B cell (primary cell): Measurements from ENCODE around the gene IQCH. TPM values are rescaled to one million over a fixed set of nuclear protein-coding genes. Genes with fewer than 3 reads are reported as not detected.
"Not testable (repeated sequence)": the region's sequence is repeated elsewhere in the genome, so short reads cannot be mapped to it uniquely, and the experiment has no call there.

Source experiments
- ATAC-seq: fragments of 200-7000 bp; cut with Tn5 transposase; one replicate; pipeline ENCODE4 v1.10.0; 2021; ENCODE audit warnings: low read depth, mild to moderate bottlenecking, moderate number of reproducible peaks, moderate library complexity
- CTCF ChIA-PET: fragments of 350-600 bp; sonication (Branson Sonifier 250); formaldehyde crosslinking; loops from one replicate; lab custom pipeline; 2021; ENCODE audit warnings: antibody characterized with exemption, inconsistent platforms; lab: Charles Lee
- POLR2A ChIA-PET: fragments of 350-600 bp; sonication (Branson Sonifier 250); formaldehyde crosslinking; loops from one replicate; lab custom pipeline; 2021; ENCODE audit warnings: antibody characterized with exemption; lab: Charles Lee
- DNase-seq: peaks from one replicate; pipeline ENCODE4 v3.0.0; 2013
- H2AFZ ChIP-seq: 2 replicates; pipeline ENCODE4 v1.6.1; 2012; ENCODE audit warnings: mild to moderate bottlenecking, low read depth, low read length; ENCODE audit not compliant: insufficient read depth, poor library complexity, severe bottlenecking
- H3K27ac ChIP-seq, 2 donors: 1 replicate in 1 of 2; 2 replicates in 1 of 2; pipeline ENCODE4 v1.5.1; 2012 to 2013; ENCODE audit warnings: low read length in 2 of 2, mild to moderate bottlenecking in 2 of 2, moderate library complexity in 1 of 2
- H3K27me3 ChIP-seq, 4 experiments: fragments of 200-600 bp in 1 of 4; sonication (generic) in 1 of 4; replicated peaks in 1 of 4; 1 replicate in 2 of 4; 2 replicates in 2 of 4; pipeline versions ENCODE4 v1.6.1 to v1.7.0; 2013 to 2016; ENCODE audit warnings: low read length in 3 of 4, mild to moderate bottlenecking in 2 of 4, mixed read lengths in 1 of 4, moderate library complexity in 1 of 4; ENCODE audit not compliant: insufficient read depth in 4 of 4, control insufficient read depth in 3 of 4; ENCODE audit errors: control extremely low read depth in 1 of 4
- H3K36me3 ChIP-seq, 2 experiments: replicated peaks in 1 of 2; 1 replicate in 1 of 2; 2 replicates in 1 of 2; pipeline versions ENCODE4 v1.6.1 to v1.7.1; 2013; ENCODE audit warnings: low read length in 1 of 2; ENCODE audit not compliant: insufficient read depth in 2 of 2, control insufficient read depth in 1 of 2; ENCODE audit errors: control extremely low read depth in 1 of 2, extremely low read depth in 1 of 2
- H3K4me1 ChIP-seq, 2 donors: fragments of 200-600 bp in 1 of 2; sonication (generic) in 1 of 2; 1 replicate in 1 of 2; 2 replicates in 1 of 2; pipeline versions ENCODE4 v1.5.1 to v1.6.1; 2013 to 2017; ENCODE audit warnings: low read length in 2 of 2; ENCODE audit not compliant: control insufficient read depth in 2 of 2, insufficient read depth in 2 of 2
- H3K4me2 ChIP-seq: replicated peaks from 2 replicates; pipeline ENCODE3; 2012; ENCODE audit warnings: mild to moderate bottlenecking, low read depth, low read length; ENCODE audit not compliant: poor library complexity, severe bottlenecking
- H3K4me3 ChIP-seq, 5 experiments: fragments of 200-600 bp in 1 of 5; sonication (generic) in 1 of 5; 1 replicate in 3 of 5; 2 replicates in 2 of 5; pipeline versions ENCODE4 v1.5.1 to v1.7.0; 2011 to 2016; ENCODE audit warnings: low read length in 4 of 5, mild to moderate bottlenecking in 4 of 5, low read depth in 2 of 5, control low read depth in 1 of 5, moderate library complexity in 1 of 5; ENCODE audit not compliant: insufficient read depth in 1 of 5; ENCODE audit errors: control extremely low read depth in 1 of 5, extremely low read depth in 1 of 5
- H3K79me2 ChIP-seq: fragments of 200-600 bp; sonication (generic); one replicate; pipeline ENCODE4 v1.6.0; 2016; ENCODE audit warnings: low read length; ENCODE audit not compliant: control insufficient read depth, insufficient read depth
- H3K9ac ChIP-seq: fragments of 200-600 bp; sonication (generic); 2 replicates; pipeline ENCODE4 v1.6.1; 2017; ENCODE audit warnings: mild to moderate bottlenecking, low read length, moderate library complexity
- H3K9me3 ChIP-seq, 3 donors: one replicate each; pipeline versions ENCODE4 v1.6.1 to v1.7.1; 2013; ENCODE audit warnings: low read length in 2 of 3; ENCODE audit not compliant: control insufficient read depth in 2 of 3, insufficient read depth in 1 of 3; ENCODE audit errors: control extremely low read depth in 1 of 3
- H4K20me1 ChIP-seq: 2 replicates; pipeline ENCODE4 v1.6.0; 2012; ENCODE audit warnings: mild to moderate bottlenecking, low read length; ENCODE audit not compliant: insufficient read depth, control insufficient read depth, poor library complexity, severe bottlenecking
- H3K27ac Mint-ChIP-seq: one replicate; pipeline ENCODE4 v1.8.0; 2021; ENCODE audit warnings: mixed read lengths
- H3K27me3 Mint-ChIP-seq: one replicate; pipeline ENCODE4 v1.8.0; 2021; ENCODE audit warnings: mixed read lengths
- H3K4me1 Mint-ChIP-seq: one replicate; pipeline ENCODE4 v1.8.0; 2021; ENCODE audit warnings: mixed read lengths
- H3K4me3 Mint-ChIP-seq: one replicate; pipeline ENCODE4 v1.8.0; 2021; ENCODE audit warnings: mixed read lengths
- H3K9me3 Mint-ChIP-seq: one replicate; pipeline ENCODE4 v1.8.0; 2022; ENCODE audit warnings: mixed read lengths; ENCODE audit not compliant: insufficient read depth
- CTCF ChIP-seq: fragments of 200-600 bp; IDR thresholded peaks from one replicate; pipeline ENCODE4 v1.8.0; 2022; ENCODE audit warnings: antibody characterized with exemption, mild to moderate bottlenecking
- EZH2 ChIP-seq: IDR thresholded peaks from 2 replicates; pipeline ENCODE4 v1.6.1; 2012; ENCODE audit warnings: borderline replicate concordance, low read depth, mild to moderate bottlenecking, moderate library complexity, low read length; ENCODE audit not compliant: insufficient read depth, poor library complexity, severe bottlenecking
- WGBS: methylation state at CpG from one replicate; pipeline ENCODE4 v1.1.5; 2013; ENCODE audit warnings: missing lambda C conversion rate; ENCODE audit not compliant: insufficient coverage; 5-methylcytosine and 5-hydroxymethylcytosine counted together
- intact Hi-C: fragments of 100-400 bp; cut with micrococcal nuclease; formaldehyde crosslinking; loops from one replicate; pipeline ENCODE4 v1.10.0; 2022
- polyA plus RNA-seq: library from polyadenylated mRNA; depleted of rRNA; stranded (reverse); fragments of >200 nt; gene quantifications from 2 replicates; pipeline ENCODE4 v1.2.3, GENCODE V29; 2012
- total RNA-seq, 2 donors: library from RNA; stranded (reverse); fragments of 120-200 nt in 1 of 2; gene quantifications; 1 replicate in 1 of 2; 2 replicates in 1 of 2; pipeline versions ENCODE4 v1.2.3 to v1.2.4, GENCODE V29; 2013 to 2022

Gene IQCH
- total and polyA plus RNA-seq, 2 donors (not counting 1 experiment from before 2014, with no cell fraction given) = 1.6 TPM; not detected in 1

- TF ChIP-seq CTCF (no peak), EZH2 (no peak)
- peaks cover 2% of the 10 kb centered on the region for H3K27me3 Mint-ChIP-seq
- Histone ChIP-seq H2AFZ (no peak overlapping the region), H3K27ac (no peak overlapping the region), H3K9me3 (no peaks in the 10 kb centered on the region), H3K4me2 (no peak overlapping the region), H3K4me3 (no peak overlapping the region), H3K36me3 (no peaks in the 10 kb centered on the region), H3K27me3 (no peaks in the 10 kb centered on the region), H4K20me1 (no peaks in the 10 kb centered on the region), H3K79me2 (no peaks in the 10 kb centered on the region), H3K4me1 (no peaks in the 10 kb centered on the region), H3K9ac (no peak overlapping the region)
- intact Hi-C loops = no loop called here
- H3K4me1 Mint-ChIP-seq = no peaks in the 10 kb centered on the region
- ATAC-seq (no peak), DNase-seq (no peak)
- H3K4me3 Mint-ChIP-seq = no peak overlapping the region
- no peak overlapping the region for H3K27ac Mint-ChIP-seq
- 60% methylated on average over 4 of the region's 8 CpGs for WGBS
- H3K9me3 Mint-ChIP-seq = no peaks in the 10 kb centered on the region
- CTCF ChIA-PET = no interaction called here
- POLR2A ChIA-PET = no interaction called here
Measured at GRCh38 chr15:67359431-67360079, 105.0 kb downstream of the IQCH start.

- ATAC-seq (no peak), DNase-seq (no peak)
- Mint-ChIP-seq H3K27ac (no peak overlapping the region), H3K4me3 (no peak overlapping the region), H3K4me1 (no peaks in the 10 kb centered on the region), H3K27me3 (peaks cover 3% of the 10 kb centered on the region), H3K9me3 (no peaks in the 10 kb centered on the region)
- CTCF ChIA-PET = no interaction called here
- Histone ChIP-seq H3K27ac (no peak overlapping the region), H3K36me3 (no peaks in the 10 kb centered on the region), H3K4me3 (no peak overlapping the region), H2AFZ (no peak overlapping the region), H4K20me1 (no peaks in the 10 kb centered on the region), H3K27me3 (no peaks in the 10 kb centered on the region), H3K9me3 (no peaks in the 10 kb centered on the region), H3K4me2 (no peak overlapping the region), H3K79me2 (no peaks in the 10 kb centered on the region), H3K4me1 (no peaks in the 10 kb centered on the region), H3K9ac (no peak overlapping the region)
- 100% methylated on average over 1 of the region's 2 CpGs for WGBS
- POLR2A ChIA-PET = no interaction called here
- intact Hi-C loops = no loop called here
- TF ChIP-seq EZH2 = no peak
- no peak for TF ChIP-seq CTCF
Measured at GRCh38 chr15:67361100-67361499, 106.5 kb downstream of the IQCH start.

- POLR2A ChIA-PET, H3K4me1 ChIP-seq, intact Hi-C loops, H3K4me3 Mint-ChIP-seq, H3K36me3 ChIP-seq, H2AFZ ChIP-seq, H3K9me3 ChIP-seq, H3K4me2 ChIP-seq, ATAC-seq, H3K9ac ChIP-seq, H3K4me3 ChIP-seq, H3K79me2 ChIP-seq, H3K27ac Mint-ChIP-seq, H3K27me3 ChIP-seq, H3K27ac ChIP-seq, H3K4me1 Mint-ChIP-seq, H4K20me1 ChIP-seq, CTCF ChIA-PET, H3K27me3 Mint-ChIP-seq, DNase-seq, H3K9me3 Mint-ChIP-seq: not testable (repeated sequence)
- WGBS = no CpG with 5 or more reads among the region's 1 CpG
Measured at GRCh38 chr15:67363712-67364111, 109.1 kb downstream of the IQCH start.
